ENCODE measurements around the gene SIAH2. TPM values are rescaled to one million over a fixed set of nuclear protein-coding genes. Genes with fewer than 3 reads are reported as not detected.
A peak's percentile ranks its signal among the peaks of the same experiment; 100 is the strongest.

The SIAH2 gene
- total RNA-seq, 1 donor from 2014 or later, result 23.0 TPM

DNA sequence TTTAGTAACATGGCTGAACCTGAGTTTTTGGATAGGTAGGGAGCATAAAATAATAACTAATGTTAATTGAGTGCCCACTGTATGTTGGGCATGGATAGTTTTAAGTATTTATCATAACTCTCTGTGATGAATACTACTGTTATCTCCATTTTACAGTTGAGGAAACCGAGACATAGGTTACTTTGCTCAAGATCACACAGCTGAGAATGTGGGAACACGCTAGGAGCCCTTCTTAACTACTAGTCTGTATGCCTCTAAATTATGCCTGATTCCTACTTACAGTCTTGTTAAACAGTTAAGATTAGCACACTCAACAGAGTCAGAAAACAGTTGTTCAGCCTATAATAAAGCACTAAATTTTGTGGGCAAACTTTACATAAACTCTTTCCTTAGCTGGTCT, 2.0 kb upstream of the SIAH2 start:
- H3K4me1 ChIP-seq, result peaks cover 44% of the 10 kb centered on the region
- TF ChIP-seq, protein P1, sequence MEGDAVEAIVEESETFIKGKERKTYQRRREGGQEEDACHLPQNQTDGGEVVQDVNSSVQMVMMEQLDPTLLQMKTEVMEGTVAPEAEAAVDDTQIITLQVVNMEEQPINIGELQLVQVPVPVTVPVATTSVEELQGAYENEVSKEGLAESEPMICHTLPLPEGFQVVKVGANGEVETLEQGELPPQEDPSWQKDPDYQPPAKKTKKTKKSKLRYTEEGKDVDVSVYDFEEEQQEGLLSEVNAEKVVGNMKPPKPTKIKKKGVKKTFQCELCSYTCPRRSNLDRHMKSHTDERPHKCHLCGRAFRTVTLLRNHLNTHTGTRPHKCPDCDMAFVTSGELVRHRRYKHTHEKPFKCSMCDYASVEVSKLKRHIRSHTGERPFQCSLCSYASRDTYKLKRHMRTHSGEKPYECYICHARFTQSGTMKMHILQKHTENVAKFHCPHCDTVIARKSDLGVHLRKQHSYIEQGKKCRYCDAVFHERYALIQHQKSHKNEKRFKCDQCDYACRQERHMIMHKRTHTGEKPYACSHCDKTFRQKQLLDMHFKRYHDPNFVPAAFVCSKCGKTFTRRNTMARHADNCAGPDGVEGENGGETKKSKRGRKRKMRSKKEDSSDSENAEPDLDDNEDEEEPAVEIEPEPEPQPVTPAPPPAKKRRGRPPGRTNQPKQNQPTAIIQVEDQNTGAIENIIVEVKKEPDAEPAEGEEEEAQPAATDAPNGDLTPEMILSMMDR (IDR thresholded peaks at IDR 0.05; ENCODE audit: borderline replicate concordance), result no peak
- no peaks in the 10 kb centered on the region for H3K36me3 ChIP-seq
- intact Hi-C loops (cut with micrococcal nuclease), result no loop called here
- no peaks in the 10 kb centered on the region for H3K9me3 ChIP-seq (replicated peaks)
- no peaks in the 10 kb centered on the region for H3K27me3 ChIP-seq (ENCODE audit: low read depth)
- DNase-seq, result no peak
- H3K27ac ChIP-seq (replicated peaks), result peak overlapping the region; percentile 99
- H3K4me3 ChIP-seq, result no peak overlapping the region

DNA sequence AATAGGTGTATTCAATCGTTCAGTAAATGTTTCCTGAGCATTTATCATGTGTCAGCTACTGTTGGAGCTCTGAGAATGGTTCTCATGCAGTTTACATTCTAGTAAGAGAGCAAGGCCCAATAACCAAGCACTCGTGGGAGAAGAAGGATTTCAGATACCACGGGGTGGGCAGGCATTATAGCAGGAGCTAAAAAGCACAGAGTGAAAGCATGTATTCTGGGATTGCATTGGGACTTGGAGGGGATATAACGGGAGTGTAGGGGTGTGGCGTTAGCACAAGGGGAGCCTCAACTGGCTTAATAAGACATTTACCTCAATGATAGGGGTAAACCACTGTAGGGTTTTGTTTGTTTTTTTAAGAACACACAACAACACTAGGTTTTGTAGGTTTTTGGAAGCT, 1.6 kb upstream of the SIAH2 start:
- peak overlapping the region; percentile 88 for H3K4me3 ChIP-seq

DNA sequence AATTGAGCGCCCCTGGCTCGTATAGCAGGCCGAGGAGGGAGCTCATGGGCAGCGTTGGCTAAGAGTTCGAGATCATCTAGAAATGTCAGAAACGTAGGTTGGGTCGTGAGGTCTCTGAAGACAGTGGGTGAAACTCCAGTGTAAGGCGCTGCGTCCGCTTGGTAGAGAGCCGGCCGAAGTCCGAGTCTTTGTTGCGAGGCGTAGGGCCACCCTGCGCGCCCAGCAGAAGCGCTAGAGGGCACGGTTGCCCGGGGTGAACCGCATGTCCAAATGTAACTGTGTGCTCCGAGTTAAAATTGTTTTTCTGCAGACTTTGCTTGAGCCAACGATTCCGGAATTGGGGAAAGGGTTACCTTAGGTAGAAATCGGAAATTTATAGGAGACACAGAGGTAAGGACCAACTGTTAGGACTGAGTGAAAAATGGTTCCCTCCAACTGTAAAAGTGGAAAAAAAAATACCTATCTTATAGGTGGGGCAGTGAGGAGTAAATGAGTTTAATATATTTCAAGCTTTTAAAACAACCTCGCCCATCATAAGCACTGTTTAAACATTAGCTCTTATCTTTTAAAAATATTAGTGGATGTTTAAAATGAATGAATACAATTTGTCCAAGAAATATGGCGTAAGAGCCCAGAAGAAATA, 993 bp upstream of the SIAH2 start:
- H3K9me3 ChIP-seq (replicated peaks), result no peaks in the 10 kb centered on the region
- intact Hi-C loops (cut with micrococcal nuclease), result no loop called here
- peaks cover 50% of the 10 kb centered on the region for H3K4me1 ChIP-seq
- H3K4me3 ChIP-seq, result peak overlapping the region; percentile 88
- TF ChIP-seq, protein P1 (IDR thresholded peaks at IDR 0.05; ENCODE audit: borderline replicate concordance), result peak; percentile 62
- H3K27me3 ChIP-seq (ENCODE audit: low read depth), result no peaks in the 10 kb centered on the region
- H3K36me3 ChIP-seq, result peaks cover 6% of the 10 kb centered on the region
- H3K27ac ChIP-seq (replicated peaks), result peak overlapping the region; percentile 99
- peak; percentile 69 for DNase-seq

More for the DNA sequence above, 1.6 kb upstream of the SIAH2 start:
- Histone ChIP-seq H3K4me1 (peaks cover 48% of the 10 kb centered on the region), H3K36me3 (no peaks in the 10 kb centered on the region), H3K27me3 (ENCODE audit: low read depth) (no peaks in the 10 kb centered on the region), H3K9me3 (replicated peaks) (no peaks in the 10 kb centered on the region), H3K27ac (replicated peaks) (peak overlapping the region; percentile 99)
- intact Hi-C loops (cut with micrococcal nuclease), result no loop called here
- DNase-seq, result no peak
- TF ChIP-seq, protein P1 (IDR thresholded peaks at IDR 0.05; ENCODE audit: borderline replicate concordance), result no peak

DNA sequence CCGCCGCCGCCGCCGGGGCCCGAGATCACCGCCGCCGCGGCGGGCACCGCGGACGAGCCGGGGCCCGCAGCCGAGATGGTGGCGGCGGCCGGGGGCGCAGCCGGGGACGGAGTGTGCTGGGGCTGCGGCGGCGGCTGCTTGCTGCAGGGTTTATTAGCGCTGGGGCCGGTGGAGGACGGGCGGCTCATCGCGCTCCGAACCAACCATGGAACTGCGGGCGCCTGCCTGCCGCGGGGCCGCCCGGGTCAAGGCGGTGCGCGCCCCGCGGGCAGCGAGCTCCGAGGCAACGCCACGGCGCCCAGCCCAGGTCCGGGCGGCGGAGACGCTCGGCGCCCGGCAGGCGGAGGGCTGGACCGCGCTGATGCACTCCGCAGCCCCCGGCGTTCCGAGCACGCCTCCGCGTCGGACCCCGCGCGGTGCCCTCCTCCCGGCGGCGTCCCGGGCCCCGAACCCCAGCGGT, 277 bp downstream of the SIAH2 start:
- peak overlapping the region; percentile 99 for H3K27ac ChIP-seq (replicated peaks)
- H3K27me3 ChIP-seq (ENCODE audit: low read depth), result no peaks in the 10 kb centered on the region
- no peaks in the 10 kb centered on the region for H3K9me3 ChIP-seq (replicated peaks)
- intact Hi-C loops (cut with micrococcal nuclease), result no loop called here
- peaks cover 6% of the 10 kb centered on the region for H3K36me3 ChIP-seq
- no peak for DNase-seq
- TF ChIP-seq, protein P1 (IDR thresholded peaks at IDR 0.05; ENCODE audit: borderline replicate concordance), result no peak
- H3K4me1 ChIP-seq, result peaks cover 62% of the 10 kb centered on the region
- peak overlapping the region; percentile 88 for H3K4me3 ChIP-seq

DNA sequence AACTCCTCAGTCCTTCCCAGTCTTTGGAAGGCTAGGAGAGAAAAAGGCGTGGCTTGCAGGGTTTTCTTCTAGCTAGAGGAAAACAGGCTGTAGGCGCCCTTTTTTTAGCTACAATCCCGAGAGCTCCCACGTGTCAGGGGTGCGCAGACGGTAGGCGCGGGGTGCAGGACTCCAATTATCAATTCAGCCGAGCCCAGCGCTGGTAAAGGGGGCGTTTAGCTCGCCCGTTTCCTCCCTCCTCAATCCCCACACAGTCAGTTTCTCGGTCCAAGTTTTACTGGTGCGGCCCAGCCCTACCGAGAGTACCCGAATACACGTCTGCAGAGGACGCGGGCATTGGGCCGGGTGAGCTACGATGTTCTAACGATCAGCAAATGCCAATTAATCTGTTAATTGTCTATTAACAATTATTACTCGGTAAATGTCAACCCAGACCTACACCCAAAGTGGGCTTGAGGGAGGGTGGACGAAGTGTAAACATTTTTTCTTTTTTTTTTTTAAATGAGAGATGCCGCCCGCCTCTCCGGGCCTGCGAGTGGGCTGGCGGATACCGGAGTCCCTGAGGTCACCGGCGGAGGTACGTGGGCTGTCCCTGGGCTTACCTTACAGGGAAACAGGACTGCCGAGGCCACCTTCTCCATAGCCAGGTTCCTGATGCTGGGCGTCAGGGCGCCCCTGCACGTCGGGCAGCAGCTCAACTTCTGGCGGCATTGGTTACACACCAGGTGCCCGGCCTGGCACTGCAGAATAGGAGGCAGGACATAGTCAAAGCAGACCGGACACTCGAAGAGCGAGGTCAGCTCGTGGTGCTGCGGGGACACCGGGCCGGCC, 923 bp downstream of the SIAH2 start:
- TF ChIP-seq, protein P1 (IDR thresholded peaks at IDR 0.05; ENCODE audit: borderline replicate concordance), result no peak
- H3K4me3 ChIP-seq, result peak overlapping the region; percentile 88
- peak overlapping the region; percentile 99 for H3K27ac ChIP-seq (replicated peaks)
- DNase-seq, result peak; percentile 40
- H3K4me1 ChIP-seq, result peaks cover 68% of the 10 kb centered on the region
- peaks cover 6% of the 10 kb centered on the region for H3K36me3 ChIP-seq
- intact Hi-C loops (cut with micrococcal nuclease), result no loop called here
- H3K9me3 ChIP-seq (replicated peaks), result no peaks in the 10 kb centered on the region
- no peaks in the 10 kb centered on the region for H3K27me3 ChIP-seq (ENCODE audit: low read depth)

Data from left ventricle myocardium inferior (tissue), 1 donor.